ENCODE data around the gene LTBP3. TPM values are rescaled to one million over a fixed set of nuclear protein-coding genes. Genes with fewer than 3 reads are reported as not detected.

The LTBP3 gene
- total RNA-seq, 1 donor from 2014 or later = 22.5 TPM

GRCh38 chr11:65588199-65589054, 30.3 kb upstream of the LTBP3 start:
- H3K4me1 Mint-ChIP-seq = peaks cover 36% of the 10 kb centered on the region
- peak; percentile 53 for TF ChIP-seq CTCF (conservative IDR thresholded peaks at IDR 0.05)
- no peak overlapping the region for H3K4me3 Mint-ChIP-seq
- no peaks in the 10 kb centered on the region for H3K9me3 Mint-ChIP-seq
- DNase-seq (ENCODE audit: low read depth, low spot score) = no peak
- H3K36me3 Mint-ChIP-seq (ENCODE audit: low read depth) = no peaks in the 10 kb centered on the region
- H3K27me3 Mint-ChIP-seq (ENCODE audit: low read depth) = peaks cover 19% of the 10 kb centered on the region
- H3K27ac Mint-ChIP-seq (ENCODE audit: unreplicated experiment) = peak overlapping the region; percentile 57

- TF ChIP-seq CTCF (conservative IDR thresholded peaks at IDR 0.05) = no peak
- H3K4me1 Mint-ChIP-seq = peaks cover 42% of the 10 kb centered on the region
- peaks cover 10% of the 10 kb centered on the region for H3K27me3 Mint-ChIP-seq (ENCODE audit: low read depth)
- no peak overlapping the region for H3K27ac Mint-ChIP-seq (ENCODE audit: unreplicated experiment)
- H3K4me3 Mint-ChIP-seq = peak overlapping the region; percentile 41
- no peaks in the 10 kb centered on the region for H3K9me3 Mint-ChIP-seq
- H3K36me3 Mint-ChIP-seq (ENCODE audit: low read depth) = no peaks in the 10 kb centered on the region
- DNase-seq (ENCODE audit: low read depth, low spot score) = no peak
These were observed 28.5 kb upstream of the LTBP3 start for GRCh38 chr11:65586676-65587075.

DNA sequence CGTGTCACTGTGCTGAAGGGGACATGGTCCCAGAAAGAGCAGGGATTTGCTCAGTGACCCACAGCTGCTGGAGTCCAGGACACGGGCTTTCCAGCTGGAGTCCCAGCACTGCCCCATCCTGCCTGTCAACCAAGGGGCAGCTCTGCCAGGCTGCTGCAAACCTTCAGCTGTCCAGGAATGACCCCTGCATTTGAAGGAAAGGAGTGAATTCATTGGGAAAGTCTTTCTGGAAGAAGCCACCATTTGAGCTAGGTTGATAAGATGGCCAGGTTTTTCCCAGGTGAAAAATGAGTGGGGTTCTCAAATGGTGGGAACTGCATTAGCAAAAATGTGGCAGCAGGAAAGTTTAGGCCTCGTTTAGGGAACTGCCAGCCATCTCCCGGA, 28.1 kb upstream of the LTBP3 start:
- no peaks in the 10 kb centered on the region for H3K36me3 Mint-ChIP-seq (ENCODE audit: low read depth)
- no peaks in the 10 kb centered on the region for H3K9me3 Mint-ChIP-seq
- H3K4me3 Mint-ChIP-seq = peak overlapping the region; percentile 41
- H3K4me1 Mint-ChIP-seq = peaks cover 39% of the 10 kb centered on the region
- peaks cover 7% of the 10 kb centered on the region for H3K27me3 Mint-ChIP-seq (ENCODE audit: low read depth)
- no peak for TF ChIP-seq CTCF (conservative IDR thresholded peaks at IDR 0.05)
- no peak overlapping the region for H3K27ac Mint-ChIP-seq (ENCODE audit: unreplicated experiment)
- DNase-seq (ENCODE audit: low read depth, low spot score) = no peak

DNA sequence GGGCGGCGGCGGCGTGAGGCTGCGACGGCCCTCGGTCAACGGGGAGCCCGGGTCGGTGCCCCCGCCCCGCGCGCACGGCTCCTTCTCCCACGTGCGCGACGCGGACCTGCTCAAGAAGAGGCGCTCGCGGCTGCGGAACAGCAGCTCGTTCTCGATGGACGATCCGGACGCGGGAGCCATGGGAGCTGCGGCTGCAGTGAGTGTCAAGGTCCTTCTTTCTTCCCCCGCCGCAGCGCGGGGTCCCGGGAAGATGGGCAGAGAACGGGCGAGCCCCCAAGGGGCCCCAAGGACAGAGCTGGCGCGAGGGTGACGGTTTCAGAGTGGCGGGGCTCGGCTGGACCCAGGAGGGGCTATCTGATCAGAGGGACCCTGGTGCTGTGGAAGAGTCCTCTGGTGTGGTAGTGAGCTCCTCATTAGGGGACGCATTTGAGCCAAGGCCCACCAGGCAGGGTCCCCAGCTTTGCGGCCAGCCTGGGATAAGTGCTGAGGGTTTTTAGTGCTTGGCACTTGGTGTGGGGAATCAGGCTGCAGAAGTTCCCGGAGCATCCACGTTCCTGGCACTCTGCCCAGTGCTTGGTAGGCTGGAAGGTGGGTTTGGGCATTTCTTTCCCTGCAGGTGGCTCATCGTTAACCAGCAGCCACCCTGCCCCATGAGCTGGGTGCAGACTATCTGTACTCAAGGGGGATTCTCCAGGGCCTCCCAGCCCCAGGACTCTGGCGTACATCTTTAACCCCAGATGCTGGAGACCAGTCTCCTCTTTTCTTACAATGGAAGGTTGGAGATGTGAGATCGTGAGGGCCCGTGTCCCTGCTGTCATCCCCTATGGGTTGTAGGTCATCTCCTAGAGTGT, 27.5 kb upstream of the LTBP3 start:
- Mint-ChIP-seq H3K4me3 (no peak overlapping the region), H3K4me1 (peaks cover 37% of the 10 kb centered on the region), H3K36me3 (ENCODE audit: low read depth) (no peaks in the 10 kb centered on the region), H3K9me3 (no peaks in the 10 kb centered on the region), H3K27me3 (ENCODE audit: low read depth) (peaks cover 3% of the 10 kb centered on the region), H3K27ac (ENCODE audit: unreplicated experiment) (no peak overlapping the region)
- TF ChIP-seq CTCF (conservative IDR thresholded peaks at IDR 0.05) = no peak
- no peak for DNase-seq (ENCODE audit: low read depth, low spot score)

GRCh38 chr11:65584723-65585171, 26.6 kb upstream of the LTBP3 start:
- no peak for TF ChIP-seq CTCF (conservative IDR thresholded peaks at IDR 0.05)
- Mint-ChIP-seq H3K4me3 (peak overlapping the region; percentile 51), H3K27me3 (ENCODE audit: low read depth) (no peaks in the 10 kb centered on the region), H3K27ac (ENCODE audit: unreplicated experiment) (no peak overlapping the region), H3K4me1 (peaks cover 31% of the 10 kb centered on the region), H3K36me3 (ENCODE audit: low read depth) (no peaks in the 10 kb centered on the region), H3K9me3 (no peaks in the 10 kb centered on the region)
- DNase-seq (ENCODE audit: low read depth, low spot score) = no peak

All from neural crest cell (in vitro differentiated cells).